Stimulated activated CD4-positive, alpha-beta T cell treated with anti-CD3 and anti-CD28 coated beads, Interleukin-12 subunit alpha, Interleukin-12 subunit beta, amount 100 ng/mL, for 24 hours (primary cell): ENCODE data around the gene SOX8.

Experiments
- DNase-seq, 2 experiments: peaks; one replicate each; pipeline ENCODE4 v3.0.0-alpha.2; 2020; ENCODE audit warnings: low read depth in 2 of 2

Gene SOX8

GRCh38 chr16:972316-973002 lies 9.1 kb upstream of the SOX8 start:
- DNase-seq, result no peak

GRCh38 chr16:973366-973765 lies 8.2 kb upstream of the SOX8 start:
- no peak for DNase-seq

GRCh38 chr16:974001-974601 lies 7.5 kb upstream of the SOX8 start:
- DNase-seq, result no peak

GRCh38 chr16:974611-975261 lies 6.8 kb upstream of the SOX8 start:
- no peak for DNase-seq

GRCh38 chr16:975291-975690 lies 6.3 kb upstream of the SOX8 start:
- no peak for DNase-seq

GRCh38 chr16:976389-976931 lies 5.1 kb upstream of the SOX8 start:
- DNase-seq, result no peak

GRCh38 chr16:977081-977701 lies 4.4 kb upstream of the SOX8 start:
- no peak for DNase-seq

GRCh38 chr16:977896-978295 lies 3.7 kb upstream of the SOX8 start:
- DNase-seq, result no peak

GRCh38 chr16:978403-978802 lies 3.2 kb upstream of the SOX8 start:
- no peak for DNase-seq

- DNase-seq, result no peak
Measured at GRCh38 chr16:979147-979546, 2.4 kb upstream of the SOX8 start.

- DNase-seq, result no peak
Measured at GRCh38 chr16:979859-980594, 1.5 kb upstream of the SOX8 start.

- no peak for DNase-seq
Measured at GRCh38 chr16:980595-980854, 1.0 kb upstream of the SOX8 start.

GRCh38 chr16:982145-983043 lies 824 bp downstream of the SOX8 start:
- no peak for DNase-seq

GRCh38 chr16:983044-984030 lies 1.8 kb downstream of the SOX8 start:
- no peak for DNase-seq

- no peak for DNase-seq
Measured at GRCh38 chr16:984121-984694, 2.6 kb downstream of the SOX8 start.

- no peak for DNase-seq
Measured at GRCh38 chr16:984736-985636, 3.4 kb downstream of the SOX8 start.

GRCh38 chr16:985646-986400 lies 4.3 kb downstream of the SOX8 start:
- no peak for DNase-seq

- DNase-seq, result no peak
Measured at GRCh38 chr16:986411-986810, 4.8 kb downstream of the SOX8 start.
